H1 (cell line): ENCODE results near the gene DIPK1B.

ENCODE experiments used
- CBX8 ChIP-seq: fragments of 300-800, 300-1000 bp; sonication (generic); IDR thresholded peaks from 2 replicates; pipeline ENCODE4 v1.7.1; 2016; ENCODE audit warnings: low read depth, low read length, borderline replicate concordance
- EZH2 ChIP-seq: fragments of 200-600 bp; sonication (generic); IDR thresholded peaks from 2 replicates; pipeline ENCODE4 v1.7.1; 2012; ENCODE audit warnings: low read depth, mild to moderate bottlenecking, moderate library complexity, low read length, inconsistent platforms; ENCODE audit not compliant: severe bottlenecking
- GABPA ChIP-seq: IDR thresholded peaks from 2 replicates; pipeline ENCODE4 v1.6.1; 2011; ENCODE audit warnings: mild to moderate bottlenecking, low read length, moderate library complexity, borderline replicate concordance; ENCODE audit not compliant: insufficient read depth
- PHF8 ChIP-seq: fragments of 200-600 bp; sonication (generic); conservative IDR thresholded peaks from 2 replicates; pipeline ENCODE4 v1.7.1; 2012; ENCODE audit warnings: low read depth, mild to moderate bottlenecking, inconsistent platforms, low read length, moderate library complexity
- POLR2AphosphoS5 ChIP-seq: IDR thresholded peaks from 2 replicates; pipeline ENCODE4 v1.6.1; 2011; ENCODE audit warnings: low read depth, low read length
- RBBP5 ChIP-seq: IDR thresholded peaks from 2 replicates; pipeline ENCODE4 v1.7.1; 2012; ENCODE audit warnings: low read depth, mild to moderate bottlenecking, inconsistent platforms, low read length, moderate library complexity, borderline replicate concordance
- SIN3A ChIP-seq, 2 experiments: IDR thresholded peaks in 1 of 2; conservative IDR thresholded peaks in 1 of 2; 2 replicates each; pipeline ENCODE4 v1.6.1; 2011 to 2012; ENCODE audit warnings: low read length in 2 of 2, improper control_type of control experiment in 1 of 2, low read depth in 1 of 2, mild to moderate bottlenecking in 1 of 2
- SIX5 ChIP-seq: IDR thresholded peaks from 2 replicates; pipeline ENCODE4 v1.6.1; 2011; ENCODE audit warnings: mild to moderate bottlenecking, low read depth, low read length
- SP1 ChIP-seq: IDR thresholded peaks from 2 replicates; pipeline ENCODE4 v1.6.1; 2011; ENCODE audit warnings: low read depth, low read length
- TAF1 ChIP-seq: IDR thresholded peaks from 2 replicates; pipeline ENCODE4 v1.6.1; 2011; ENCODE audit warnings: mild to moderate bottlenecking, low read depth, low read length
- TAF7 ChIP-seq: optimal IDR thresholded peaks from 2 replicates; pipeline ENCODE3; 2011; ENCODE audit warnings: low read depth, mild to moderate bottlenecking, inconsistent platforms, low read length, moderate library complexity, borderline replicate concordance
- TBP ChIP-seq: IDR thresholded peaks from 2 replicates; pipeline ENCODE4 v1.6.1; 2011; ENCODE audit warnings: low read depth, low read length, improper control_type of control experiment
- ZNF274 ChIP-seq: IDR thresholded peaks from 2 replicates; pipeline ENCODE4 v1.7.0; 2012; ENCODE audit warnings: low read length, borderline replicate concordance; ENCODE audit errors: extremely low read depth
- TF ChIP-seq, protein P1 (sequence below), 3 experiments: IDR thresholded peaks; 1 replicate in 2 of 3; 2 replicates in 1 of 3; pipeline versions ENCODE4 v1.5.1 to v1.6.1; 2011; ENCODE audit warnings: low read length in 3 of 3, mild to moderate bottlenecking in 3 of 3, inconsistent platforms in 2 of 3, low read depth in 1 of 3, moderate library complexity in 1 of 3; ENCODE audit not compliant: insufficient read depth in 1 of 3; ENCODE audit errors: control extremely low read depth in 1 of 3

DNA sequence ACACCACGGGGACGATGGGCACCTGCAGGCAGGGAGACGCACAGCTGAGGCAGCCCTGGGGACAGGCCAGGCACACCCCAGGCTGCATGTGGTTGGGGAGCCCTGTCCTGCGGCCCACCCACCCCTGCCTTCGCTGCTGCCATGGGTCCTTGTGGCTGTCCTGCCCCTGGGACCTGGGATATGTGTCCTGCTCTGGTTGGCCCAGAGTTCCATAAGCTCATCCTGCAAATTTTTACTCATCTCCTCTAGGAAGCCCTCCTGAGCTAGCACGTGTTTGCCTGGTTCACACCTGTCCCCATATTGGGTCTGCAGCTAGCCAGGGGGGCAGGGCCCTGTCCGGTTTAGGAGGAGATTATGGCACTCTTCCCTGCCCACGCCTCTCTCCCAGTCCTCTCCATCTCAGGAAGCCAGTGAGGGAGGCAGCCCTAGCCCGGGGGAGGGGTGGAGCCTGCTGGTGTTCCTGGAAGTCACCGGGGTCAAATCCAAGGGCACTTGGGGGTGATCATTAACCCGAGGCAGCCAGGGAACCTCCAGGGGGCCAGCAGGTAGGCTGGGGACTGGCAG is 37.5 kb upstream of the DIPK1B start:
- TF ChIP-seq PHF8 (no peak), SP1 (no peak), EZH2 (no peak), CBX8 (no peak), TAF1 (no peak), RBBP5 (no peak), POLR2AphosphoS5 (no peak), ZNF274 (no peak), GABPA (no peak), SIN3A (conservative IDR thresholded peaks at IDR 0.05 in 1 of 2, IDR thresholded peaks at IDR 0.05 in 1 of 2; ENCODE audit: low read depth in 1 of 2, low read length in 2 of 2) (no peak), TBP (no peak), SIX5 (no peak), TAF7 (no peak)
- TF ChIP-seq, protein P1, sequence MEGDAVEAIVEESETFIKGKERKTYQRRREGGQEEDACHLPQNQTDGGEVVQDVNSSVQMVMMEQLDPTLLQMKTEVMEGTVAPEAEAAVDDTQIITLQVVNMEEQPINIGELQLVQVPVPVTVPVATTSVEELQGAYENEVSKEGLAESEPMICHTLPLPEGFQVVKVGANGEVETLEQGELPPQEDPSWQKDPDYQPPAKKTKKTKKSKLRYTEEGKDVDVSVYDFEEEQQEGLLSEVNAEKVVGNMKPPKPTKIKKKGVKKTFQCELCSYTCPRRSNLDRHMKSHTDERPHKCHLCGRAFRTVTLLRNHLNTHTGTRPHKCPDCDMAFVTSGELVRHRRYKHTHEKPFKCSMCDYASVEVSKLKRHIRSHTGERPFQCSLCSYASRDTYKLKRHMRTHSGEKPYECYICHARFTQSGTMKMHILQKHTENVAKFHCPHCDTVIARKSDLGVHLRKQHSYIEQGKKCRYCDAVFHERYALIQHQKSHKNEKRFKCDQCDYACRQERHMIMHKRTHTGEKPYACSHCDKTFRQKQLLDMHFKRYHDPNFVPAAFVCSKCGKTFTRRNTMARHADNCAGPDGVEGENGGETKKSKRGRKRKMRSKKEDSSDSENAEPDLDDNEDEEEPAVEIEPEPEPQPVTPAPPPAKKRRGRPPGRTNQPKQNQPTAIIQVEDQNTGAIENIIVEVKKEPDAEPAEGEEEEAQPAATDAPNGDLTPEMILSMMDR (IDR thresholded peaks at IDR 0.05; ENCODE audit: control extremely low read depth in 1 of 3, insufficient read depth in 1 of 3, low read depth in 1 of 3, low read length in 3 of 3), result no peak
